ENCODE results near the gene ABCG5.

Gene ABCG5

GRCh38 chr2:43818761-43819160 is 19.9 kb downstream of the ABCG5 start:
- H3K4me3 ChIP-seq (ENCODE audit: low read depth, low read length) = no peak overlapping the region
- no peak for DNase-seq (ENCODE audit: low read depth)

GRCh38 chr2:43814711-43815110 is 23.9 kb downstream of the ABCG5 start:
- DNase-seq (ENCODE audit: low read depth) = no peak
- H3K4me3 ChIP-seq (ENCODE audit: low read depth, low read length) = no peak overlapping the region

- no peak for DNase-seq (ENCODE audit: low read depth)
- H3K4me3 ChIP-seq (ENCODE audit: low read depth, low read length) = no peak overlapping the region
Measured at GRCh38 chr2:43812947-43813346, 25.7 kb downstream of the ABCG5 start.

- no peak for DNase-seq (ENCODE audit: low read depth)
- H3K4me3 ChIP-seq (ENCODE audit: low read depth, low read length) = no peak overlapping the region
Measured at GRCh38 chr2:43812006-43812405, 26.6 kb downstream of the ABCG5 start.

- H3K4me3 ChIP-seq (ENCODE audit: low read depth, low read length) = no peak overlapping the region
Measured at GRCh38 chr2:43810888-43811287, 27.8 kb downstream of the ABCG5 start.

GRCh38 chr2:43810452-43810851 is 28.2 kb downstream of the ABCG5 start:
- no peak overlapping the region for H3K4me3 ChIP-seq (ENCODE audit: low read depth, low read length)
- DNase-seq (ENCODE audit: low read depth) = no peak

More at GRCh38 chr2:43810888-43811287, 27.8 kb downstream of the ABCG5 start:
- DNase-seq (ENCODE audit: low read depth) = no peak

- H3K4me3 ChIP-seq (ENCODE audit: low read depth, low read length) = no peak overlapping the region
- DNase-seq (ENCODE audit: low read depth) = no peak
Measured at GRCh38 chr2:43806719-43807031, 32.0 kb downstream of the ABCG5 start.

- no peak overlapping the region for H3K4me3 ChIP-seq (ENCODE audit: low read depth, low read length)
- no peak for DNase-seq (ENCODE audit: low read depth)
Measured at GRCh38 chr2:43803113-43803512, 35.5 kb downstream of the ABCG5 start.

GRCh38 chr2:43802135-43802534 is 36.5 kb downstream of the ABCG5 start:
- H3K4me3 ChIP-seq (ENCODE audit: low read depth, low read length) = no peak overlapping the region
- no peak for DNase-seq (ENCODE audit: low read depth)

GRCh38 chr2:43800894-43801293 is 37.7 kb downstream of the ABCG5 start:
- H3K4me3 ChIP-seq (ENCODE audit: low read depth, low read length) = no peak overlapping the region
- DNase-seq (ENCODE audit: low read depth) = no peak

GRCh38 chr2:43798300-43798699 is 40.3 kb downstream of the ABCG5 start:
- DNase-seq (ENCODE audit: low read depth) = no peak
- H3K4me3 ChIP-seq (ENCODE audit: low read depth, low read length) = no peak overlapping the region

GRCh38 chr2:43796206-43796605 is 42.4 kb downstream of the ABCG5 start:
- DNase-seq (ENCODE audit: low read depth) = no peak

GRCh38 chr2:43794956-43795355 is 43.7 kb downstream of the ABCG5 start:
- H3K4me3 ChIP-seq (ENCODE audit: low read depth, low read length) = no peak overlapping the region
- no peak for DNase-seq (ENCODE audit: low read depth)

More at GRCh38 chr2:43796206-43796605, 42.4 kb downstream of the ABCG5 start:
- H3K4me3 ChIP-seq (ENCODE audit: low read depth, low read length) = no peak overlapping the region

GRCh38 chr2:43792653-43793052 is 46.0 kb downstream of the ABCG5 start:
- DNase-seq (ENCODE audit: low read depth) = no peak
- no peak overlapping the region for H3K4me3 ChIP-seq (ENCODE audit: low read depth, low read length)

- no peak for DNase-seq (ENCODE audit: low read depth)
- H3K4me3 ChIP-seq (ENCODE audit: low read depth, low read length) = no peak overlapping the region
Measured at GRCh38 chr2:43791035-43791765, 47.4 kb downstream of the ABCG5 start.

GRCh38 chr2:43790147-43790546 is 48.5 kb downstream of the ABCG5 start:
- no peak for DNase-seq (ENCODE audit: low read depth)
- H3K4me3 ChIP-seq (ENCODE audit: low read depth, low read length) = no peak overlapping the region

- no peak overlapping the region for H3K4me3 ChIP-seq (ENCODE audit: low read depth, low read length)
- no peak for DNase-seq (ENCODE audit: low read depth)
Measured at GRCh38 chr2:43788646-43789045, 50.0 kb downstream of the ABCG5 start.

- no peak for DNase-seq (ENCODE audit: low read depth)
Measured at GRCh38 chr2:43787895-43788294, 50.7 kb downstream of the ABCG5 start.

GRCh38 chr2:43778233-43778632 is 60.4 kb downstream of the ABCG5 start:
- no peak for DNase-seq (ENCODE audit: low read depth)
- H3K4me3 ChIP-seq (ENCODE audit: low read depth, low read length) = no peak overlapping the region

More at GRCh38 chr2:43787895-43788294, 50.7 kb downstream of the ABCG5 start:
- no peak overlapping the region for H3K4me3 ChIP-seq (ENCODE audit: low read depth, low read length)

- H3K4me3 ChIP-seq (ENCODE audit: low read depth, low read length) = no peak overlapping the region
- DNase-seq (ENCODE audit: low read depth) = no peak
Measured at GRCh38 chr2:43777306-43777926, 61.2 kb downstream of the ABCG5 start.

GRCh38 chr2:43776324-43776723 is 62.3 kb downstream of the ABCG5 start:
- no peak for DNase-seq (ENCODE audit: low read depth)
- no peak overlapping the region for H3K4me3 ChIP-seq (ENCODE audit: low read depth, low read length)

Data from skeletal muscle cell (primary cell).